Stromal cell of bone marrow (primary cell): ENCODE results near the gene SBDS.
A peak's percentile ranks its signal among the peaks of the same experiment; 100 is the strongest.
"Not testable (repeated sequence)": the region's sequence is repeated elsewhere in the genome, so short reads cannot be mapped to it uniquely, and the experiment has no call there.

Experiments
- DNase-seq: peaks from one replicate; pipeline ENCODE4 v3.0.0-alpha.2; 2012; ENCODE audit warnings: low read depth

Gene SBDS

DNA sequence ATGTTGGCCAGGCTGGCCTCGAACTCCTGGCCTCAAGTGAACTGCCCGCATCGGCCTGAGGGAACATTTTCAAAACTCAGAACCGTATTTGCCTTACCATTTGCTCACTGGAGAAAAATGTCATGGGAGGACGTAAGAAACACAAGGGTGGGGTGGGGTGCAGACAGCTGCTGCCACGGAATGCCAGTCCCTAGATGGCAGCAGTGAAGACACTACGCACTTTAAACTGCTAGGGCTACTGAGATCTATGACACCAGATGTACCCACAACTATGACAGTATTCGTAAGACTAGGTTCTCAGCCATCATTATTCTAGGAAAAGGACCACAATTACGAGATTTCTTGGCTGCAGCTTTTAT is 716 bp downstream of the SBDS start:
- peak; percentile 68 for DNase-seq

DNA sequence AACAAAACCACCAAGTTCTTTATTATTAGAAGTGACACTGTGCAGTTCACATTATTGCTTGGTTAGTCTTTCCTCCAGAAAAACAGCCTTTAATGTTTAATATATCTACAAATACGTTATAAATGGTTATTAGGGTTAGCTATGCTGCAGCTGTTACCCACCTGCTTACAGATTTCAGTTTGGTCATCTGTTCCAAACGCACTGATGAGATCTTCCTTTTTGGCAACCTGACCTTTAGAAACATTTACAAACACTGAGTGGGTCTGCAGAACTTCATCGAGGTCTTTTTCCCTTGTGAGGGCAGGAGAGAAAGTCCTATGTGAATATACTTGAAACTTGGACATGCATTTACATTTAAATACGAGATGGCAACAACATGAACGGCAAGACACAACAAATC is 1.3 kb downstream of the SBDS start:
- not testable (repeated sequence) for DNase-seq

DNA sequence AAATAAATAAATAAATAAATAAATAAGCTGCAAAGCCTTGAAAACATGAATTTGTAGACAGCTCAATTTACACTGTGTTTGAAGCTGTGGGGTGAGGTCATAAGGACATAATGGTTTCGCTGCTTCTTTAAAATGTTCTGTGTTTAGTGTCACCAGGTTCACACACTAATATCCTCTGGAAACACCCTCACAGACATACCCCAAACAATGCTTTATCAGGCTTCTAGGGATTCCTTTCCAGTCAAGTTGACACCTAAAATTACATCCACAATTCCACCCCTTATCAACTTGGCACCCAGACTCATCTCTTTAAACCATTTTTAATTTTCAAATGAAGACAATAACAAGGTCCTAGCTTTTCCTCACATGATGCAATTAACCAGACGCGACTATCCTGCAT is 5.8 kb downstream of the SBDS start:
- not testable (repeated sequence) for DNase-seq

DNA sequence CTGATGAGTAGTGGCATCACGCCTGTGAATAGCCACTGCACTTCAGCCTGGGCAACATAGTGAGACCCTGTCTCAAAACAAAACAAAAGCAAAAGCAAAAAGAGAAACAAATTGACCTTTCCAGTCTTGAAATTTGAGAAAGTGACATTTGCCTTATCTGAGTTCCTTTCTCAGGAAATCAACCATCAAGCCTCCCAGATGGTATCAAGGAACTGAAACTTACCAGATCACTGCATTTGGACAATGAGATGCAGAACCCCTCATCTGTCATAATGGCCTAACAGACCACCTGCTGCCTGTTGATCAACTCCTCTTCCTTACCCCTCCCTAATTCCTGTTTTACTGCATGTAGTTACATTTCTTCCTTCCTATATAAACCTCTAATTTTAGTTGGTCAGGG is 15.1 kb downstream of the SBDS start:
- not testable (repeated sequence) for DNase-seq

GRCh38 chr7:66979013-66979412 is 16.4 kb downstream of the SBDS start:
- DNase-seq = not testable (repeated sequence)

DNA sequence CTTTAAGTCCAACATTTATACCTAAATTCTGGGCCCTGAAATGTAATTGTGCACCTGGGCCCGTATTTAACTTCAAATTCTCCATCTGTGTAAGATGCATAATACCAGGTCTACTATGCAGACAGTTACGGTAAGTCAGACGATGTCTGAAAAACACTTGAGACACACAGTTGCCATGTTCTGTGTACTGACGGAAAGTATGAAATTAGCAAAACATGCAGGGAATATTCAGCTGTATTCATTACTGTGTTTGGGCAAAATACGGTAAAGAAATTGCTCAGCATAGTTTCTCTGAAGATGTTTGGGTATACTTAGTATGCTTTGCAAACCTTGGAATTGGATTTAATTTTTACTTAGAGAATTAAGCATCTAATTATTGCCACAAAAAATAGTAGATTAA is 17.1 kb downstream of the SBDS start:
- DNase-seq = not testable (repeated sequence)

- no peak for DNase-seq
Observed at GRCh38 chr7:66974986-66975590, 20.3 kb downstream of the SBDS start.

- no peak for DNase-seq
Observed at GRCh38 chr7:66970310-66970709, 25.1 kb downstream of the SBDS start.

DNA sequence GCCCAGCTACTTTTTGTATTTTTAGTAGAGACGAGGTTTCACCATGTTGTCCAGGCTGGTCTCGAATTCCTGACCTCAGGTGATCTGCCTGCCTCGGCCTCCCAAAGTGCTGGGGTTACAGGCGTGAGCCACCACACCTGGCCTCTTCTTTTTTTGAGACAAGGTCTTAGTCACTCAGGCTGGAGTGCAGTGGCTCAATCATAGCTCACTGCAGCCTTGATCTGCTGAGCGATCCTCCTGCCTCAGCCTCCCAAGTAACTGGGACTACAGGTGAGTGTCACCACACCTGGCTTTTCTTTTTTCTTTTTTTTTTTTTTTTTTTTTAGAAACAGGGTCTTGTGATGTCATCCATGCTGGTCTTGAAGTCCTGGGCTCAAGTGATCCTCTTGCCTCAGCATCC is 26.4 kb downstream of the SBDS start:
- not testable (repeated sequence) for DNase-seq

- no peak for DNase-seq
Observed at GRCh38 chr7:66967029-66967428, 28.4 kb downstream of the SBDS start.

DNA sequence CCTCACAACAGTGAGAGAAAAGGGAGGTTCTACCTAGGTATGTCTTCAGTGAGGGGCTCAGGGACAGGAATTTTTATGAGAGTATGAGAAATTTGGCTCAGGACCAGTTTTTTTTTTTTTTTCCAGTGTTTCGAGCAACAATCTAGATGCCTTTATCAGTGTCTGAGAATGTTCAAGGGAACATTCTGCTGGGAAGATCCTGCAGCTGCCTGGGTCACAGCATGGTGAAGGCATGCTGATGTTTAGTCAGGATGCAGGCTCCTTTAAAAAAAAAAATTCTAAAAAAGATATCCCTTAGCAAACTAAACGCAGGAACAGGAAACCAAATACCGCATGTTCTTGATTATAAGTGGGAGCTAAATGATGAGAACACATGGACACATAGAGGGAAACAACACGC is 31.0 kb downstream of the SBDS start:
- DNase-seq = no peak

- no peak for DNase-seq
Observed at GRCh38 chr7:66961096-66961495, 34.3 kb downstream of the SBDS start.

DNA sequence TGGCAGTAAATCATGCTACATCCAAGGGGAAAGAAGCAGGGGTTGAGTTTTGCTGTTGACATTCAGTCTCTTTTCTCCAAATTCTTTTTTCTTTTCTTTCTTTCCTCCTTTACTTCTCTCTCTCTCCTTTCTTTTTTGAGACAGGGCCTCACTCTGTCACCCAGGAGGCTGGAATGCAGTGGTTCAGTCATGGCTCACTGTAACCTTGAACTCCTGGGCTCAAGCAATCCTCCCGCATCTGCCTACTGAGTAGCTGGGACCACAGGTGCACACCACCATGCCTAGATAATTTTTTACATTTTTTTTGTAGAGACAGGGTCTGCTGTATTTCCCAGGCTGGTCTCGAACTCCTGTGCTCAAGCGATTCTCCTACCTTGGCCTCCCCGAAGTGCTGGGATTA is 35.2 kb downstream of the SBDS start:
- DNase-seq = no peak

DNA sequence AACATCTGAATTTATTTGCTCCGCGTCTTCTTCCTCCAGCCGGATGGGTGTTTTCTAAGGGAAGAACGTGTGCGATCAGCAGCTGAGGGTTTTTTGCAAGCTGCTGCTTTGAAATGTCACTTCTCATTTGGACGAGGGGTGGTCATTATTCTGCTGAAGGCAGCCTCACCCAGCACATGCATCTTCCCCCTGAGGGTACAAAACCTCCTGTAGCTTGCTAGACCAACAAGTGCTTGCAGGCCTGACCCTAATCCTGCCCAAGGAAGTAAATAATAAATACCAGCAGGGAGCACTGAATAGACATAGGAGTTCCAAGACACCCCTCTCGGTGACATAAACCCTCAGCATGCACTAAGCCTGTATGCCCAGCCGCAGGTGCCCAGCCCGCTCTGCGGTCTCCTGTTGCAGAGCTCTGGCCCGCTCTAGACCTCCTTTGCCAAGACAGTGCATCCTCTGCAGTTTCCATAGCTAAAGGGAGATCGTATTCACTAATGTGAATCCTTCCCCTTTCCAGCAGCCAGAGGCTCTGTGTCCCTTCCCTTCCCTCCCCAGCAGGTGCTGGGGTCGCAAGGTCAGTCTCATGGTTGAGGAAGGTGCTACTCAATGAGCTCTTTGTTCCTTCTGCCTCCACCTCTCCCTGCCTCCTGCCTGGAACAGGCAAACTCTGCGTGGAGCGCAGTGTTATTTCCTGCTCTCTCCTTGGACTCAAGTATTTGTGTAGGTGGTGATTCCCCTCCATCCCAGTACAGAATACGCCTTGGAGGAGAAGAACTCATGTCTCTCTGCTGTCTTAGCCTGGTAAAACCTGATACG is 36.6 kb downstream of the SBDS start:
- no peak for DNase-seq

GRCh38 chr7:66957595-66958290 is 37.6 kb downstream of the SBDS start:
- DNase-seq = no peak

DNA sequence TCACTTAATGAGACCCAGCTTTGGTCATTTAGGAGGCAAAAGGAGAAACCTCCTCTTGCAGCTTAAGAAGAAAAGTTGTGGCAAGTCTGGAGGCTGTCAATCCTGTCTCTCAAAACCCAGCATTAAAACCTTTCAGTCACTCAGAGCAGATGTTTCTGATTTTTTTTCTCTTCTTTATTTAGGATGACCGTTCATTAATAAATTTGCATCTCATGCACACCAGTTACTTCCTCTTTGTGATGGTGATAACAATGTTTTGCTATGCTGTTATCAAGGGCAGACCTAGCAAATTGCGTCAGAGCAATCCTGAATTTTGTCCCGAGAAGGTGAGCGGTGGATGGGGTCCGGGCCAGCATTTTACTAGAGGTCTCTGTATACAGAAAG is 42.4 kb downstream of the SBDS start:
- no peak for DNase-seq

GRCh38 chr7:66952343-66953043 is 42.9 kb downstream of the SBDS start:
- no peak for DNase-seq

DNA sequence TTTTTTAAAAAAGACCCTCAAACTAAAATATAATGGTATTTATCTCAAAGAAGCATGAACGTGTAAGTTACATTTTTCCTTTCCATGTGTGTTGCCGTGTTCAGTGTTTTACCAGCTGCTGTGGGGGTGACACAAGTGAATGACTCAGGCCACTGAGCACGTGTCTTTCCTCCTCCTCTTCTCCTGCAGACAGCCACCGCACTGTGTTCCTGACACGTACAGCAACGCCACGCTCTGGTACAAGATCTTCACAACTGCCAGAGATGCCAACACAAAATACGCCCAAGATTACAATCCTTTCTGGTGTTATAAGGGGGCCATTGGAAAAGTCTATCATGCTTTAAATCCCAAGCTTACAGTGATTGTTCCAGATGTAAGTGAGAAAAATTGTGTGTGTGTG is 44.6 kb downstream of the SBDS start:
- DNase-seq = no peak

- DNase-seq = no peak
Observed at GRCh38 chr7:66950311-66950710, 45.1 kb downstream of the SBDS start.

GRCh38 chr7:66948480-66949109 is 46.8 kb downstream of the SBDS start:
- DNase-seq = no peak

DNA sequence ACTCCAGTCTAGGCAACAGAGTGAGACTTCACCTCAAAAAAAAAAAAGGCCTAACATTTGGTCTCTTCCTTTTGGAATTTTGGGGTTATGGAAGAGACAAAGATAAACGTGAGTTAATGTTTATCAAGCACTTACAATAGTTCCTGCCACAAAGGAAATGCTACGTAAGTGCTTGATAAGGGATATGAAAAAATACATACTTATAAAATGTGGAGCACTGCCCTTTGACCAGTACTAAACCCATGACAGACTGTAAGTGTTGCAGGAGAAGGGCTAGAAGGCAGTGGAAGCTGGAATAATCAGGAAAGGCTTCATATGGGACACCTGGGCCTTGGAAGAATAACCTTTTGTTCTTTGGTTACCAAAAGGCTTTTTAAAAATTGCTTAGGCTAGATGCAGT is 48.8 kb downstream of the SBDS start:
- DNase-seq = no peak

GRCh38 chr7:66939325-66939724 is 56.1 kb downstream of the SBDS start:
- DNase-seq = no peak
